Nephron (organoid): Measurements from ENCODE around the gene PCDHB5.
"Not testable (repeated sequence)": the region's sequence is repeated elsewhere in the genome, so short reads cannot be mapped to it uniquely, and the experiment has no call there.

ENCODE experiments used
- H3K27ac Mint-ChIP-seq, 3 experiments: 2 replicates each; pipeline ENCODE4 v1.8.0; 2020; ENCODE audit warnings: mixed read lengths in 3 of 3, mild to moderate bottlenecking in 2 of 3, moderate library complexity in 1 of 3
- H3K27me3 Mint-ChIP-seq: 2 replicates; pipeline ENCODE4 v1.8.0; 2021; ENCODE audit warnings: low read depth, mild to moderate bottlenecking, moderate library complexity, mixed read lengths
- H3K36me3 Mint-ChIP-seq: 2 replicates; pipeline ENCODE4 v1.8.0; 2020; ENCODE audit warnings: low read depth, mixed read lengths
- H3K4me1 Mint-ChIP-seq: 2 replicates; pipeline ENCODE4 v1.8.0; 2020; ENCODE audit warnings: mixed read lengths
- H3K4me3 Mint-ChIP-seq, 3 experiments: 2 replicates each; pipeline ENCODE4 v1.8.0; 2020; ENCODE audit warnings: mild to moderate bottlenecking in 3 of 3, mixed read lengths in 3 of 3, moderate library complexity in 2 of 3
- H3K9me3 Mint-ChIP-seq: 2 replicates; pipeline ENCODE4 v1.8.0; 2020; ENCODE audit warnings: mixed read lengths
- TF ChIP-seq, protein P1 (sequence below), 3 experiments: fragments of 200-600 bp; sonication (generic); IDR thresholded peaks; one replicate each; pipeline ENCODE4 v1.5.0; 2021; ENCODE audit warnings: antibody characterized with exemption in 3 of 3; ENCODE audit not compliant: unreplicated experiment in 3 of 3

The PCDHB5 gene

DNA sequence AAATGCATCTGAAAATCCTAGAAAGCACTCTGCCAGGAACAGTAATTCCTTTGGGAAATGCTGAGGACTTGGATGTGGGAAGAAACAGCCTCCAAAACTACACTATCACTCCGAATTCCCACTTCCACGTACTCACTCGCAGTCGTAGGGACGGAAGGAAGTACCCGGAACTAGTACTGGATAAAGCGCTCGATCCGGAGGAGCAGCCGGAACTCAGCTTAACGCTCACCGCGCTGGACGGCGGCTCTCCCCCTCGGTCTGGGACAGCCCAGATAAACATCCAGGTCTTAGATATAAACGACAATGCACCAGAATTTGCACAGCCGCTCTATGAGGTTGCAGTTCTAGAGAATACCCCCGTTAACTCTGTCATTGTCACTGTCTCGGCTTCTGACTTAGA lies 33.9 kb upstream of the PCDHB5 start:
- Mint-ChIP-seq H3K27me3 (no peaks in the 10 kb centered on the region), H3K4me1 (no peaks in the 10 kb centered on the region), H3K4me3 (no peak overlapping the region), H3K9me3 (peaks cover 69% of the 10 kb centered on the region), H3K27ac (no peak overlapping the region), H3K36me3 (peaks cover 90% of the 10 kb centered on the region)
- TF ChIP-seq, protein P1, sequence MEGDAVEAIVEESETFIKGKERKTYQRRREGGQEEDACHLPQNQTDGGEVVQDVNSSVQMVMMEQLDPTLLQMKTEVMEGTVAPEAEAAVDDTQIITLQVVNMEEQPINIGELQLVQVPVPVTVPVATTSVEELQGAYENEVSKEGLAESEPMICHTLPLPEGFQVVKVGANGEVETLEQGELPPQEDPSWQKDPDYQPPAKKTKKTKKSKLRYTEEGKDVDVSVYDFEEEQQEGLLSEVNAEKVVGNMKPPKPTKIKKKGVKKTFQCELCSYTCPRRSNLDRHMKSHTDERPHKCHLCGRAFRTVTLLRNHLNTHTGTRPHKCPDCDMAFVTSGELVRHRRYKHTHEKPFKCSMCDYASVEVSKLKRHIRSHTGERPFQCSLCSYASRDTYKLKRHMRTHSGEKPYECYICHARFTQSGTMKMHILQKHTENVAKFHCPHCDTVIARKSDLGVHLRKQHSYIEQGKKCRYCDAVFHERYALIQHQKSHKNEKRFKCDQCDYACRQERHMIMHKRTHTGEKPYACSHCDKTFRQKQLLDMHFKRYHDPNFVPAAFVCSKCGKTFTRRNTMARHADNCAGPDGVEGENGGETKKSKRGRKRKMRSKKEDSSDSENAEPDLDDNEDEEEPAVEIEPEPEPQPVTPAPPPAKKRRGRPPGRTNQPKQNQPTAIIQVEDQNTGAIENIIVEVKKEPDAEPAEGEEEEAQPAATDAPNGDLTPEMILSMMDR (IDR thresholded peaks at IDR 0.05; ENCODE audit: unreplicated experiment in 3 of 3) = no peak

DNA sequence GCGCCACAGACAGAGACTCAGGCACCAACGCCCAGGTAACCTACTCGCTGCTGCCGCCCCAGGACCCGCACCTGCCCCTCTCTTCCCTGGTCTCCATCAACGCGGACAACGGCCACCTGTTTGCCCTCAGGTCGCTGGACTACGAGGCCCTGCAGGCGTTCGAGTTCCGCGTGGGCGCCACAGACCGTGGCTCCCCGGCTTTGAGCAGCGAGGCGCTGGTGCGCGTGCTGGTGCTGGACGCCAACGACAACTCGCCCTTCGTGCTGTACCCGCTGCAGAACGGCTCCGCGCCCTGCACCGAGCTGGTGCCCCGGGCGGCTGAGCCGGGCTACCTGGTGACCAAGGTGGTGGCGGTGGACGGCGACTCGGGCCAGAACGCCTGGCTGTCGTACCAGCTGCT lies 32.9 kb upstream of the PCDHB5 start:
- H3K27ac Mint-ChIP-seq = not testable (repeated sequence)

GRCh38 chr5:141102471-141102870 lies 32.5 kb upstream of the PCDHB5 start:
- H3K4me1 Mint-ChIP-seq, H3K4me3 Mint-ChIP-seq, H3K27me3 Mint-ChIP-seq, H3K27ac Mint-ChIP-seq: not testable (repeated sequence)
- Mint-ChIP-seq H3K36me3 (peaks cover 93% of the 10 kb centered on the region), H3K9me3 (peaks cover 72% of the 10 kb centered on the region)

More for the DNA sequence above, 32.9 kb upstream of the PCDHB5 start:
- not testable (repeated sequence) for H3K4me1 Mint-ChIP-seq, H3K27me3 Mint-ChIP-seq, H3K4me3 Mint-ChIP-seq
- H3K36me3 Mint-ChIP-seq = peaks cover 93% of the 10 kb centered on the region
- peaks cover 72% of the 10 kb centered on the region for H3K9me3 Mint-ChIP-seq

- H3K36me3 Mint-ChIP-seq = peaks cover 91% of the 10 kb centered on the region
- no peak overlapping the region for H3K4me3 Mint-ChIP-seq
- H3K27ac Mint-ChIP-seq = no peak overlapping the region
- no peaks in the 10 kb centered on the region for H3K4me1 Mint-ChIP-seq
- peaks cover 75% of the 10 kb centered on the region for H3K9me3 Mint-ChIP-seq
- TF ChIP-seq, protein P1 (IDR thresholded peaks at IDR 0.05; ENCODE audit: unreplicated experiment in 3 of 3) = no peak
- no peaks in the 10 kb centered on the region for H3K27me3 Mint-ChIP-seq
These were observed 29.7 kb upstream of the PCDHB5 start for GRCh38 chr5:141105350-141105749.

DNA sequence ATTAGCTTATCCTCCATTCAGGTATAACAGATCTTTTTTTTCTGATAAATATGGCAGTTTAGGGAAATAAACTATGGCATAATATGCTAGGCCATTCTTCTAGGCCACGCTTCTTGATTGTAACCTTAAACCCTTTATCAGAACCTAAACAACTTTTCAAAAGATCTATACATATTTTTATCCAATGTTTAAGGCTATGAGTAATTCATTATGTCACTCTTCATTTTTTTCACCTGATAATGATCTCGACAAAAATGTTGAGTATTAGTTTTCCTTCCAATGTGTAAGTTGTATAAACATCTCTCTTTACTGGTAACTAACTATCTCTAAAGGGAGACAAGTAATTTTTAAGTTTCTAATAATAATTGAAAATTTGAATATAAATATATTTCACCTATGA lies 15.8 kb upstream of the PCDHB5 start:
- Mint-ChIP-seq H3K27ac (no peak overlapping the region), H3K4me3 (no peak overlapping the region), H3K9me3 (peaks cover 70% of the 10 kb centered on the region), H3K36me3 (peaks cover 82% of the 10 kb centered on the region), H3K27me3 (peaks cover 4% of the 10 kb centered on the region), H3K4me1 (no peaks in the 10 kb centered on the region)
- TF ChIP-seq, protein P1 (IDR thresholded peaks at IDR 0.05; ENCODE audit: unreplicated experiment in 3 of 3) = no peak

DNA sequence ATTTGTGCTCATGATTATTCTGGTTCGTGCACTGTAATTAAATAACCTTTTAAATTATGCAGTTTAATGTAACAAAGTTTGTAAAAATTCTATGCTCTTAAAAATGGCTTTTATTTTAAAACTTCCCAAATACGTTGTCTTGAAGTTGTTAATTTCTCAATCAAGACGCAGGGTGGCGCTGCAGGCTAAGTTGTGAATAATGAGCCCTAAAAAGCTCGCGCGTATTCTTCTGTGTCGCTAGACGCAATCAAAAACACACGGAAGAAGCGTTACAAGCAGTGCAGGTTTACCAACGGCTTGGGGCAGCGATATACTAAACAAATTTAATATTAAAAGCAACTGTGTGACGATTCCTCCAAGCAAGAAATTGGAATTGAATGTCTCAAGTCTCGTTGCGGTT lies 13.4 kb upstream of the PCDHB5 start, which contains the start of gene PCDHB4:
PCDHB4 (plus strand) TSS at position 256 of the 400 bp plus-strand sequence. CDS start 181 bp downstream, outside the sequence.
- Mint-ChIP-seq H3K4me3 (no peak within 1 kb of the TSS), H3K9me3 (peaks cover 56% of the 10 kb centered on the region), H3K4me1 (no peaks in the 10 kb centered on the region), H3K36me3 (peaks cover 75% of the 10 kb centered on the region), H3K27ac (no peak within 1 kb of the TSS), H3K27me3 (peaks cover 4% of the 10 kb centered on the region)
- TF ChIP-seq, protein P1 (IDR thresholded peaks at IDR 0.05; ENCODE audit: unreplicated experiment in 3 of 3) = no peak

DNA sequence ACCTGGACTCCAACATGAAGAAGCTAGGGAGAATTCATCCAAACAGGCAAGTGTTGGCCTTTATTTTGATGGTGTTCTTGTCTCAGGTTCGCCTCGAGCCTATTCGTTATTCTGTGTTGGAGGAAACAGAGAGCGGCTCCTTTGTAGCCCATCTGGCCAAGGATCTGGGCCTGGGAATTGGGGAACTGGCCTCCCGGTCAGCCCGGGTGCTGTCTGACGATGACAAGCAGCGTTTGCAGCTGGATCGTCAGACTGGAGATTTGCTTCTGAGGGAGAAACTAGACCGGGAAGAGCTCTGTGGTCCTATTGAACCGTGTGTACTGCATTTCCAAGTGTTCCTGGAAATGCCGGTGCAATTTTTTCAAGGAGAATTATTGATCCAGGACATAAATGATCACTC lies 13.0 kb upstream of the PCDHB5 start:
- Mint-ChIP-seq H3K27me3 (peaks cover 4% of the 10 kb centered on the region), H3K4me3 (no peak overlapping the region), H3K36me3 (peaks cover 75% of the 10 kb centered on the region)

DNA sequence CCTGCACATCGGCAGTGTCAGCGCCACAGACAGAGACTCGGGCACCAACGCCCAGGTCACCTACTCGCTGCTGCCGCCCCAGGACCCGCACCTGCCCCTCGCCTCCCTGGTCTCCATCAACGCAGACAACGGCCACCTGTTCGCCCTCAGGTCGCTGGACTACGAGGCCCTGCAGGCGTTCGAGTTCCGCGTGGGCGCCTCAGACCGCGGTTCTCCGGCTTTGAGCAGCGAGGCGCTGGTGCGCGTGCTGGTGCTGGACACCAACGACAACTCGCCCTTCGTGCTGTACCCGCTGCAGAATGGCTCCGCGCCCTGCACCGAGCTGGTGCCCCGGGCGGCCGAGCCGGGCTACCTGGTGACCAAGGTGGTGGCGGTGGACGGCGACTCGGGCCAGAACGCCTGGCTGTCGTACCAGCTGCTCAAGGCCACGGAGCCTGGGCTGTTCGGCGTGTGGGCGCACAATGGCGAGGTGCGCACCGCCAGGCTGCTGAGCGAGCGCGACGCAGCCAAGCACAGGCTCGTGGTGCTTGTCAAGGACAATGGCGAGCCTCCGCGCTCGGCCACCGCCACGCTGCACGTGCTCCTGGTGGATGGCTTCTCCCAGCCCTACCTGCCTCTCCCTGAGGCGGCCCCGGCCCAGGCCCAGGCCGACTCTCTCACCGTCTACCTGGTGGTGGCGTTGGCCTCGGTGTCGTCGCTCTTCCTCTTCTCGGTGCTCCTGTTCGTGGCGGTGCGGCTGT lies 11.4 kb upstream of the PCDHB5 start:
- H3K4me1 Mint-ChIP-seq, H3K4me3 Mint-ChIP-seq: not testable (repeated sequence)

More for the DNA sequence above, 13.0 kb upstream of the PCDHB5 start:
- H3K4me1 Mint-ChIP-seq = no peaks in the 10 kb centered on the region
- no peak overlapping the region for H3K27ac Mint-ChIP-seq
- peaks cover 57% of the 10 kb centered on the region for H3K9me3 Mint-ChIP-seq
- TF ChIP-seq, protein P1 (IDR thresholded peaks at IDR 0.05; ENCODE audit: unreplicated experiment in 3 of 3) = no peak

More for the DNA sequence above, 11.4 kb upstream of the PCDHB5 start:
- not testable (repeated sequence) for H3K27ac Mint-ChIP-seq, H3K27me3 Mint-ChIP-seq
- peaks cover 61% of the 10 kb centered on the region for H3K9me3 Mint-ChIP-seq
- H3K36me3 Mint-ChIP-seq = peaks cover 77% of the 10 kb centered on the region
